ENCODE results near the gene NCOR1.

Gene NCOR1

DNA sequence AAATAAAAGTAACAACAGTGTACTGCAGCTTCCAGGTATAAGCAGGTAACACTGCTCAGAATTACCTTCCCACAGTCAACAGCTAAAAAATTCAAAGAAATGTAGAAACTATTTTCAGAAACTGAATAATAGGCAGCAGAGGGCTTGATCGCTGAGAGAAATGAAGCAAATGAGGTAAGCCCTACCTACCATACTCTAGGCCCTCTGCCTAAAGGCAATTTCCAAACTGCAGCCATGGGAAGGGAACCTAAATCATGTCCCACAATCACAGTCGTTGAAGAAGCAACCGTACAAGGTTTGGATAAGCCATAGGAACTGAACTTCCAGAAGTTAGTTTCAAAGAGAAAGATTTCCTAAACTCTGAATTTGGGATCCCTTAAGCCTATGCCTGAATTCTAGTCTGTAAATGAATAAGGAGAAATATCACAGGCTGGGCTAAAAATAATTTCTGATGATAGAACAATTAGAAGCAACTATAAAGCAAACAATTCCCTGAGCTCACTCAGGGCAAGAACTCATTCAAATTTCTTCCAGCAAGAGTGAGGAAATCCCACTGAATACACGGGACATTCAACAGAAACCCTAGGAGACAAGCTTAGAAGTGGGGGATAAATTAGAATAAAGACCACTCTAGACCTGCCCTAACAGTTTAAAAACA is 24.5 kb downstream of the NCOR1 start:
- H3K4me1 ChIP-seq (ENCODE audit: insufficient read depth, poor library complexity, severe bottlenecking), result peaks cover 26% of the 10 kb centered on the region
- peak overlapping the region; percentile 41 for H3K27ac ChIP-seq (ENCODE audit: poor library complexity, severe bottlenecking)
- ATAC-seq (ENCODE audit: low read depth) (no peak), DNase-seq (ENCODE audit: low spot score) (no peak)
- no peaks in the 10 kb centered on the region for H3K27me3 ChIP-seq (ENCODE audit: insufficient read depth, poor library complexity, severe bottlenecking)
- H3K9me3 ChIP-seq (ENCODE audit: severe bottlenecking), result no peaks in the 10 kb centered on the region
- TF ChIP-seq, protein P1, sequence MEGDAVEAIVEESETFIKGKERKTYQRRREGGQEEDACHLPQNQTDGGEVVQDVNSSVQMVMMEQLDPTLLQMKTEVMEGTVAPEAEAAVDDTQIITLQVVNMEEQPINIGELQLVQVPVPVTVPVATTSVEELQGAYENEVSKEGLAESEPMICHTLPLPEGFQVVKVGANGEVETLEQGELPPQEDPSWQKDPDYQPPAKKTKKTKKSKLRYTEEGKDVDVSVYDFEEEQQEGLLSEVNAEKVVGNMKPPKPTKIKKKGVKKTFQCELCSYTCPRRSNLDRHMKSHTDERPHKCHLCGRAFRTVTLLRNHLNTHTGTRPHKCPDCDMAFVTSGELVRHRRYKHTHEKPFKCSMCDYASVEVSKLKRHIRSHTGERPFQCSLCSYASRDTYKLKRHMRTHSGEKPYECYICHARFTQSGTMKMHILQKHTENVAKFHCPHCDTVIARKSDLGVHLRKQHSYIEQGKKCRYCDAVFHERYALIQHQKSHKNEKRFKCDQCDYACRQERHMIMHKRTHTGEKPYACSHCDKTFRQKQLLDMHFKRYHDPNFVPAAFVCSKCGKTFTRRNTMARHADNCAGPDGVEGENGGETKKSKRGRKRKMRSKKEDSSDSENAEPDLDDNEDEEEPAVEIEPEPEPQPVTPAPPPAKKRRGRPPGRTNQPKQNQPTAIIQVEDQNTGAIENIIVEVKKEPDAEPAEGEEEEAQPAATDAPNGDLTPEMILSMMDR (IDR thresholded peaks at IDR 0.05; ENCODE audit: poor library complexity, severe bottlenecking), result no peak
- no peak overlapping the region for H3K4me3 ChIP-seq (ENCODE audit: severe bottlenecking)
- peaks cover 52% of the 10 kb centered on the region for H3K36me3 ChIP-seq (ENCODE audit: low read depth)

DNA sequence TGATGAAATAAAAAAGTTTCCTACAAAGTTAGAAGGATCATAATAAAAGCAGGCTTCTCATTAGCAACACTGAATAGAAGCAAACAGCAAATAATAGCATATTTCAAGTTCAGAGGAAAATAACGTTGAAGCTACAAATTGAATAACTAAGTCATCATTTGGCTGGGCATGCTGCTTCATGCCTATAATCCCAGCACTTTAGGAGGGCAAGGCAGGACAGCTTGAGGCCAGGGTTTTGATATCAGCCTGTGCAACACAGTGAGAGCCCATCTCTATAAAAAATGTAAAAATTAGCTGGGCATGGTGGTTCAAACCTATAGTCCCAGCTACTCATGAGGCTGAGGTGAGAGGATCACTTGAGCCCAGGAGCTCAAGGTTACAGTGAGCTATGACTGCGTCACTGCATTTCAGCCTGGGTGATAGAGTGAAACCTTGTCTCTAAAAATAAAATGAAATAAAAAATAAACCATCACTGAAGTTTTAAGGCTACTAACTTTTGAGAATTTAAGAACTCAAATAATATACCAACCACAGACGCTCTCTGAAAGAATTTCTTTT is 25.5 kb downstream of the NCOR1 start:
- TF ChIP-seq, protein P1 (IDR thresholded peaks at IDR 0.05; ENCODE audit: poor library complexity, severe bottlenecking), result no peak
- ATAC-seq (ENCODE audit: low read depth), result peak; percentile 85
- H3K36me3 ChIP-seq (ENCODE audit: low read depth), result peaks cover 59% of the 10 kb centered on the region

DNA sequence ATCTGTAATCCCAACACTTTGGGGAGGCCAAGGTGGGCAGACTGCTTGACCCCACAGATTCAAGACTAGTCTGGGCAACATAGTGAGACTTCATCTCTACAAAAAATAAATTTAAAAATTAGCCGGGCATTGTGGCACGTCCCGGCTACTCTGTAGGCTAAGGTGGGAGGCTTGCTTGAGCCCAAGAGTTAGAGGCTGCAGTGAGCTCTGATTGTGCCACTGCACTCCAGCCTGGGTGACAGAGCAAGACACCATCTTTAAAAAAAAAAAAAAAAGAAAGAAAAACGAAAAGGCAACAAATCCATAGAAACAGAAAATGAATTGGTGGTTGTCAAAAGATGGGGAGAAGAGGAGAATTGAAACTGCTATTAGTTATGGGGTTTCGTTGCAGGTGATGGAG is 27.7 kb downstream of the NCOR1 start:
- ATAC-seq (ENCODE audit: low read depth) (no peak), DNase-seq (ENCODE audit: low spot score) (no peak)
- Histone ChIP-seq H3K27me3 (ENCODE audit: insufficient read depth, poor library complexity, severe bottlenecking) (no peaks in the 10 kb centered on the region), H3K4me3 (ENCODE audit: severe bottlenecking) (no peak overlapping the region), H3K9me3 (ENCODE audit: severe bottlenecking) (no peaks in the 10 kb centered on the region), H3K4me1 (ENCODE audit: insufficient read depth, poor library complexity, severe bottlenecking) (peaks cover 26% of the 10 kb centered on the region), H3K27ac (ENCODE audit: poor library complexity, severe bottlenecking) (no peak overlapping the region), H3K36me3 (ENCODE audit: low read depth) (peaks cover 68% of the 10 kb centered on the region)
- TF ChIP-seq, protein P1 (IDR thresholded peaks at IDR 0.05; ENCODE audit: poor library complexity, severe bottlenecking), result no peak

More for the DNA sequence above, 25.5 kb downstream of the NCOR1 start:
- DNase-seq (ENCODE audit: low spot score), result no peak
- no peaks in the 10 kb centered on the region for H3K9me3 ChIP-seq (ENCODE audit: severe bottlenecking)
- peak overlapping the region; percentile 41 for H3K27ac ChIP-seq (ENCODE audit: poor library complexity, severe bottlenecking)
- H3K4me3 ChIP-seq (ENCODE audit: severe bottlenecking), result no peak overlapping the region
- peaks cover 26% of the 10 kb centered on the region for H3K4me1 ChIP-seq (ENCODE audit: insufficient read depth, poor library complexity, severe bottlenecking)
- H3K27me3 ChIP-seq (ENCODE audit: insufficient read depth, poor library complexity, severe bottlenecking), result no peaks in the 10 kb centered on the region

DNA sequence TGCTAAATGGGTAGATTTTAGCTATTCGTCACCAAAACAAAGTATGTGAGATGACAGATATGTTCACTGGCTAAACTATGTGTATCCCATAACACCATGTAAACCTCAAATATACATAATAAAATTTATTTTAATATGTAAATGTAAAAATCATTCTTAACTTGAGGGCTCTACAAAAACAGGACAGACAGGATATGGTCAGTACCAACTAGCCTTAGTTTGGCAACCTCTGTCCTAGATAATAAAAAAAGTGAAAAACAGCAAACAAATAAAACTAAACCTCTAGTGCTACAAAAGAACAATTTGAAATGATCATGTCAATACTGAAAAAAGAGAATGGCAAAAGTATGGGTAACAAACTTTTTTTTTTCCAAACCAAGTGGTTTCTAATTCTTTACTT is 33.8 kb downstream of the NCOR1 start:
- Histone ChIP-seq H3K9me3 (ENCODE audit: severe bottlenecking) (no peaks in the 10 kb centered on the region), H3K4me3 (ENCODE audit: severe bottlenecking) (no peak overlapping the region), H3K36me3 (ENCODE audit: low read depth) (peaks cover 45% of the 10 kb centered on the region), H3K4me1 (ENCODE audit: insufficient read depth, poor library complexity, severe bottlenecking) (peaks cover 6% of the 10 kb centered on the region), H3K27me3 (ENCODE audit: insufficient read depth, poor library complexity, severe bottlenecking) (no peaks in the 10 kb centered on the region), H3K27ac (ENCODE audit: poor library complexity, severe bottlenecking) (no peak overlapping the region)
- TF ChIP-seq, protein P1 (IDR thresholded peaks at IDR 0.05; ENCODE audit: poor library complexity, severe bottlenecking), result no peak
- ATAC-seq (ENCODE audit: low read depth) (no peak), DNase-seq (ENCODE audit: low spot score) (no peak)

DNA sequence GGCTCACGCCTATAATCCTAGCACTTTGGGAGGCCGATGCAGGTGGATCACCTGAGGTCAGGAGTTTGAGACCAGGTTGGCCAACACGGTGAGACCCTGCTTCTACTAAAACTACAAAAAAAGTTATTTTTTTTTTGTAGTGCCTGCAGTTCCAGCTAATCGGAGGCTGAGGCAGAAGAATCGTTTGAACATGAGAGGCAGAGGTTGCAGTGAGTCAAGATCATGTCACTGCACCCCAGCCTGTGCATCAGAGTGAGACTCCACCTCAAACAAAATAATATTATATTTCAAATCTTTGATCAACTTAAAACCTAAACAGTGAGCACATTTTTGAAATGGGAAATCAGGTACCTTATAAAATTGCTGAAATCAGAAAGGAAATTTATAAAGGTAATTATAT is 36.5 kb downstream of the NCOR1 start:
- DNase-seq (ENCODE audit: low spot score) (no peak), ATAC-seq (ENCODE audit: low read depth) (no peak)
- TF ChIP-seq, protein P1 (IDR thresholded peaks at IDR 0.05; ENCODE audit: poor library complexity, severe bottlenecking), result no peak
- no peaks in the 10 kb centered on the region for H3K27me3 ChIP-seq (ENCODE audit: insufficient read depth, poor library complexity, severe bottlenecking)
- H3K9me3 ChIP-seq (ENCODE audit: severe bottlenecking), result no peaks in the 10 kb centered on the region
- H3K4me1 ChIP-seq (ENCODE audit: insufficient read depth, poor library complexity, severe bottlenecking), result peaks cover 6% of the 10 kb centered on the region
- no peak overlapping the region for H3K4me3 ChIP-seq (ENCODE audit: severe bottlenecking)
- peaks cover 20% of the 10 kb centered on the region for H3K36me3 ChIP-seq (ENCODE audit: low read depth)
- H3K27ac ChIP-seq (ENCODE audit: poor library complexity, severe bottlenecking), result no peak overlapping the region
